SIG-M5 treated with dmso at 0.1 percent for 504 hours (cell line): Measurements from ENCODE around the gene ESAM.

Experiments
- DNase-seq: peaks from one replicate; lab custom pipeline; 2025; ENCODE audit not compliant: unreplicated experiment; lab: John Stamatoyannopoulos, UW

The ESAM gene

GRCh38 chr11:124737638-124738305 lies 24.3 kb downstream of the ESAM start:
- DNase-seq: no peak

GRCh38 chr11:124736736-124737135 lies 25.4 kb downstream of the ESAM start:
- DNase-seq: peak; percentile 76

GRCh38 chr11:124732230-124732629 lies 29.9 kb downstream of the ESAM start:
- DNase-seq: peak; percentile 65

- DNase-seq: no peak
Measured at GRCh38 chr11:124729571-124729970, 32.5 kb downstream of the ESAM start.

GRCh38 chr11:124728134-124728533 lies 34.0 kb downstream of the ESAM start:
- no peak for DNase-seq

GRCh38 chr11:124727474-124727873 lies 34.6 kb downstream of the ESAM start:
- DNase-seq: no peak

- no peak for DNase-seq
Measured at GRCh38 chr11:124725719-124726105, 36.4 kb downstream of the ESAM start.

- no peak for DNase-seq
Measured at GRCh38 chr11:124724979-124725718, 36.9 kb downstream of the ESAM start.

GRCh38 chr11:124722176-124722575 lies 39.9 kb downstream of the ESAM start:
- DNase-seq: no peak

- DNase-seq: no peak
Measured at GRCh38 chr11:124719534-124719933, 42.6 kb downstream of the ESAM start.

- no peak for DNase-seq
Measured at GRCh38 chr11:124718801-124719200, 43.3 kb downstream of the ESAM start.

- no peak for DNase-seq
Measured at GRCh38 chr11:124717786-124718651, 44.1 kb downstream of the ESAM start.

- DNase-seq: no peak
Measured at GRCh38 chr11:124717421-124717785, 44.7 kb downstream of the ESAM start.

- DNase-seq: no peak
Measured at GRCh38 chr11:124716591-124716990, 45.5 kb downstream of the ESAM start.

GRCh38 chr11:124712392-124712791 lies 49.7 kb downstream of the ESAM start:
- DNase-seq: no peak

- DNase-seq: no peak
Measured at GRCh38 chr11:124707829-124708228, 54.3 kb downstream of the ESAM start.
